ENCODE measurements around the gene STK10.

GRCh38 chr5:172178991-172179989 is 8.7 kb downstream of the STK10 start:
- no peak for TF ChIP-seq SIRT6 (IDR thresholded peaks at IDR 0.05; ENCODE audit: low read length)
- TF ChIP-seq SAP30 (IDR thresholded peaks at IDR 0.05; ENCODE audit: insufficient read depth, insufficient replicate concordance, low read length) = no peak
- no peak for TF ChIP-seq POLR2A (IDR thresholded peaks at IDR 0.05; ENCODE audit: control extremely low read depth in 1 of 2, low read depth in 2 of 2, low read length in 2 of 2)
- TF ChIP-seq CTCF (IDR thresholded peaks at IDR 0.05; ENCODE audit: control extremely low read depth in 1 of 3, insufficient read depth in 1 of 3, low read depth in 1 of 3, low read length in 3 of 3) = no peak

Measured in H1 (cell line).